ENCODE results near the gene ATP6V0A1.

- TF ChIP-seq CTCF (IDR thresholded peaks at IDR 0.05 in 8 of 11, conservative IDR thresholded peaks at IDR 0.05 in 3 of 11) (no peak), POLR2AphosphoS5 (IDR thresholded peaks at IDR 0.05) (no peak), POLR2A (IDR thresholded peaks at IDR 0.05) (no peak)
Measured at GRCh38 chr17:42423766-42424165, 34.9 kb upstream of the ATP6V0A1 start.

Measured in spleen (tissue), 7 donors.